ES-I3 (cell line): ENCODE data around the gene XAB2.

ENCODE experiments used
- H3K36me3 ChIP-seq: 2 replicates; pipeline ENCODE4 v1.6.1; 2013; ENCODE audit warnings: mild to moderate bottlenecking, low read length, control low read depth, moderate library complexity; ENCODE audit not compliant: insufficient read depth
- H3K4me1 ChIP-seq: 2 replicates; pipeline ENCODE4 v1.6.1; 2013; ENCODE audit warnings: mild to moderate bottlenecking, control low read depth, low read length; ENCODE audit not compliant: insufficient read depth
- H3K9ac ChIP-seq: 2 replicates; pipeline ENCODE4 v1.6.1; 2013; ENCODE audit warnings: low read depth, mild to moderate bottlenecking, low read length, moderate library complexity
- H3K9me3 ChIP-seq: 2 replicates; pipeline ENCODE4 v1.6.1; 2013; ENCODE audit warnings: mild to moderate bottlenecking, low read length, moderate library complexity; ENCODE audit not compliant: control insufficient read depth, insufficient read depth

The XAB2 gene

GRCh38 chr19:7618348-7618747, 11.0 kb downstream of the XAB2 start:
- H3K9ac ChIP-seq, result no peak overlapping the region
- no peaks in the 10 kb centered on the region for H3K9me3 ChIP-seq
- H3K36me3 ChIP-seq, result no peaks in the 10 kb centered on the region; the same call in 1 of the 2 replicates
- no peaks in the 10 kb centered on the region for H3K4me1 ChIP-seq

GRCh38 chr19:7617735-7618134, 11.6 kb downstream of the XAB2 start:
- Histone ChIP-seq H3K4me1 (no peaks in the 10 kb centered on the region), H3K9ac (no peak overlapping the region), H3K36me3 (no peaks in the 10 kb centered on the region), H3K9me3 (no peaks in the 10 kb centered on the region)

- H3K9me3 ChIP-seq, result no peaks in the 10 kb centered on the region
- no peaks in the 10 kb centered on the region for H3K36me3 ChIP-seq
- no peak overlapping the region for H3K9ac ChIP-seq
- H3K4me1 ChIP-seq, result no peaks in the 10 kb centered on the region
These were observed 12.2 kb downstream of the XAB2 start for GRCh38 chr19:7617172-7617571.

GRCh38 chr19:7614859-7615741, 14.2 kb downstream of the XAB2 start:
- Histone ChIP-seq H3K9me3 (no peaks in the 10 kb centered on the region), H3K36me3 (no peaks in the 10 kb centered on the region), H3K9ac (no peak overlapping the region), H3K4me1 (no peaks in the 10 kb centered on the region)

GRCh38 chr19:7612282-7613274, 16.8 kb downstream of the XAB2 start:
- no peaks in the 10 kb centered on the region for H3K9me3 ChIP-seq
- no peaks in the 10 kb centered on the region for H3K36me3 ChIP-seq
- no peak overlapping the region for H3K9ac ChIP-seq
- no peaks in the 10 kb centered on the region for H3K4me1 ChIP-seq

GRCh38 chr19:7611541-7612279, 17.6 kb downstream of the XAB2 start:
- H3K9me3 ChIP-seq, result no peaks in the 10 kb centered on the region
- H3K36me3 ChIP-seq, result no peaks in the 10 kb centered on the region
- H3K9ac ChIP-seq, result no peak overlapping the region

GRCh38 chr19:7610491-7611240, 18.7 kb downstream of the XAB2 start:
- Histone ChIP-seq H3K4me1 (no peaks in the 10 kb centered on the region; the same call in 1 of the 2 replicates), H3K9ac (no peak overlapping the region), H3K36me3 (no peaks in the 10 kb centered on the region), H3K9me3 (no peaks in the 10 kb centered on the region)

More at GRCh38 chr19:7611541-7612279, 17.6 kb downstream of the XAB2 start:
- H3K4me1 ChIP-seq, result no peaks in the 10 kb centered on the region

GRCh38 chr19:7607874-7608560, 21.3 kb downstream of the XAB2 start:
- H3K36me3 ChIP-seq, result no peaks in the 10 kb centered on the region
- H3K4me1 ChIP-seq, result no peaks in the 10 kb centered on the region; the same call in 1 of the 2 replicates
- H3K9ac ChIP-seq, result no peak overlapping the region
- no peaks in the 10 kb centered on the region for H3K9me3 ChIP-seq

- Histone ChIP-seq H3K4me1 (peaks cover under 1% of the 10 kb centered on the region; the same call in 1 of the 2 replicates), H3K36me3 (no peaks in the 10 kb centered on the region), H3K9ac (no peak overlapping the region), H3K9me3 (no peaks in the 10 kb centered on the region)
These were observed 22.0 kb downstream of the XAB2 start for GRCh38 chr19:7607212-7607873.

- Histone ChIP-seq H3K4me1 (peaks cover 3% of the 10 kb centered on the region; the same call in 1 of the 2 replicates), H3K9ac (no peak overlapping the region), H3K36me3 (no peaks in the 10 kb centered on the region), H3K9me3 (no peaks in the 10 kb centered on the region)
These were observed 23.1 kb downstream of the XAB2 start for GRCh38 chr19:7606289-7606688.

- Histone ChIP-seq H3K9ac (peak overlapping the region; percentile 55; the same call in 1 of the 2 replicates), H3K4me1 (peaks cover 3% of the 10 kb centered on the region; the same call in 1 of the 2 replicates), H3K9me3 (no peaks in the 10 kb centered on the region), H3K36me3 (no peaks in the 10 kb centered on the region)
These were observed 23.7 kb downstream of the XAB2 start for GRCh38 chr19:7605490-7606222.

GRCh38 chr19:7603919-7604318, 25.4 kb downstream of the XAB2 start:
- Histone ChIP-seq H3K36me3 (no peaks in the 10 kb centered on the region), H3K4me1 (peaks cover 3% of the 10 kb centered on the region; the same call in 1 of the 2 replicates), H3K9ac (no peak overlapping the region), H3K9me3 (no peaks in the 10 kb centered on the region)
